ENCODE results near the gene TNRC6C.

TNRC6C gene, protein sequence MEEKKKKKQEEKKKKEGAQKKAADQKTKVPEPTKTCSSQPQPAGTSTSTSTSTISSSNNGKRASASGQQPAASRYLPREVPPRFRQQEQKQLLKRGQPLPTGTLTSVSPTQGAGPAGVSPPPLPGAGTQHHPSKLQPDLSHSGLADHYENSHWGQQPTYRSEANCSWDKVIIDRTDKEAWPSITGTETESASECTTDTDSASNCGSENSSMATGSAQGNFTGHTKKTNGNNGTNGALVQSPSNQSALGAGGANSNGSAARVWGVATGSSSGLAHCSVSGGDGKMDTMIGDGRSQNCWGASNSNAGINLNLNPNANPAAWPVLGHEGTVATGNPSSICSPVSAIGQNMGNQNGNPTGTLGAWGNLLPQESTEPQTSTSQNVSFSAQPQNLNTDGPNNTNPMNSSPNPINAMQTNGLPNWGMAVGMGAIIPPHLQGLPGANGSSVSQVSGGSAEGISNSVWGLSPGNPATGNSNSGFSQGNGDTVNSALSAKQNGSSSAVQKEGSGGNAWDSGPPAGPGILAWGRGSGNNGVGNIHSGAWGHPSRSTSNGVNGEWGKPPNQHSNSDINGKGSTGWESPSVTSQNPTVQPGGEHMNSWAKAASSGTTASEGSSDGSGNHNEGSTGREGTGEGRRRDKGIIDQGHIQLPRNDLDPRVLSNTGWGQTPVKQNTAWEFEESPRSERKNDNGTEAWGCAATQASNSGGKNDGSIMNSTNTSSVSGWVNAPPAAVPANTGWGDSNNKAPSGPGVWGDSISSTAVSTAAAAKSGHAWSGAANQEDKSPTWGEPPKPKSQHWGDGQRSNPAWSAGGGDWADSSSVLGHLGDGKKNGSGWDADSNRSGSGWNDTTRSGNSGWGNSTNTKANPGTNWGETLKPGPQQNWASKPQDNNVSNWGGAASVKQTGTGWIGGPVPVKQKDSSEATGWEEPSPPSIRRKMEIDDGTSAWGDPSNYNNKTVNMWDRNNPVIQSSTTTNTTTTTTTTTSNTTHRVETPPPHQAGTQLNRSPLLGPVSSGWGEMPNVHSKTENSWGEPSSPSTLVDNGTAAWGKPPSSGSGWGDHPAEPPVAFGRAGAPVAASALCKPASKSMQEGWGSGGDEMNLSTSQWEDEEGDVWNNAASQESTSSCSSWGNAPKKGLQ (N-terminal part only)

DNA sequence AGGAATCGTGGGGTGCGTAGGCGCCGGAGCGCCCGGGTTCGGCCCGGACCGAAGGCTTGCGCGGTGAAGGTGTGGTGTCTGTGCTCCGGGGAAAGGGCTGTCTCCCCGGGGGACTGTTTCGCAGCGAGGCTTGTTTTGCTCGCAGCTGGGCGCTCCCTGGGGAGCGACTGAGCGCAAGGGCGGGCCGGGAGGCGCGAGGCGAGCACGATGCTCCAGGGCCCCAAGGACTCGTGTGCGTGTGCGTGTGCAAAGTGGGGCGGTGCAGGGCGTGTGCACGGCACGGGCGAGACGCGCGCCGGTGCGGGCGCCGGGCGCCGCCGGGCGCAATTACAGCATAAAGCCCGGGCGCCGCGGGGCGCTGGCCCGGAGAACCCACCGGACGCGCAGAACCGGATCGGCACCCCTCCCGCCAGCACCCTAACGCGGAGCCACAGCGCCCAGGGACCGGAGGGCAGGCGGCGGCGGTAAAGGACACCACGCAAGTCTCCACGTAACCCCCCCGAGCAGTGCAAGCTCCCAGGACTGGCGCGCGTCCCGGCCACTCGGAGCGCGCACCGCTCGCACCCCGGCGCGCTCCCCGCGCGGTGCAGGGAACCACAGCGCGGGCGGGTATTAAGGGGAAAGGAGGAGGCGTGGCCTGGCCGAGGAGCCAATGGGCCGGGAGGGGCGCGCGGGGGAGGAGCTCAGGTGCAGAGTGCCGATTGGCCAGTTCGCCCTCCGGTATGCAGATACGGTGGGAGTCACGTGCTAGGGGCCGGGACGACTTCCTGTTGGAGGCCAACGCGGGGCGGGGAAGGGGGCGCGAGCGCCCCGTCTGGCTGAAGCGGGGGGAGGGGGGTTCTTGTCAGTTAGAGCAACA is at the start of gene TNRC6C:
Gene TNRC6C (plus strand): TSS at position 847 of the 859 bp plus-strand sequence. CDS start 45,504 bp downstream, outside the sequence.
- DNase-seq, result peak; percentile 97 to 99

DNA sequence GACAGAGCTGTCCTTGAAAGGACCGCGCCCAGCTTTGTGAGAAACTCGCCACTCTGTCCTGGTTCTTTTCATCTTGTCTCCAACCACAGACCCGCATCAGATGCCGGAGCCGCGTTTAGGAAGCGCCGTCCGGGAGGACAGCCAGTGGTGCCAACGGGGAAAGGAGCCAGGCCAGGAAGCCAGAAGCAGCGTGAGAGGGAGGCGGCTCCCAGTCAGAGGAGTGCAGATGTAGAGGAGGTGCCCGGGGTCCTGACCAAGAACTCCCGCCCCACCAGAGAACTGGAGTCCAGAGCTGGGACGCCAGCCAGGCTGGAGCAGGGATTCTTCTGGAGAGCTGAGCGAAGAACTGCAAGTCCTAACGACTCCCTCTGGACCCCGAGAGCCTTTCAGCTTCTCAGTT is 49.3 kb upstream of the TNRC6C start:
- peak in 1 of 2 experiments; percentile 88 for DNase-seq

DNA sequence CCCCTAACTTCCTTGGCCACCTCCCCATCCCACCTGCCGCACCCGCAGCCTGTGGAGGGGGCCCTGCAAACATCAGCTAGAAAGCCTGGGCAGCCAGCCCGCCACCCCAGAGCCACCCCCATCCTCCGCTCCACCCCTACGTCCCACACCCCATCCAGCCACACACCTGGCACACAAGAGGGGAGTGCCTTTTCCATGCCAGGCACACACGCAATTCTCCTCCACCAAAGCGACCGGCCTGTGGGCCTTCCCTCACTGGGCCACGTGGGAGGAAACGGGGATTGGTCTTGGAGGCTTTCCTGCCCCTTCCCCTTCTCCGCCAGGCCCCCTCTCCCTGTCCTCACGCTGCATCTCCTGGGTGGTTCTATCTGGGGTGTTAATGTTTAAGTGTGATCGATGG is 48.7 kb upstream of the TNRC6C start:
- DNase-seq, result no peak

DNA sequence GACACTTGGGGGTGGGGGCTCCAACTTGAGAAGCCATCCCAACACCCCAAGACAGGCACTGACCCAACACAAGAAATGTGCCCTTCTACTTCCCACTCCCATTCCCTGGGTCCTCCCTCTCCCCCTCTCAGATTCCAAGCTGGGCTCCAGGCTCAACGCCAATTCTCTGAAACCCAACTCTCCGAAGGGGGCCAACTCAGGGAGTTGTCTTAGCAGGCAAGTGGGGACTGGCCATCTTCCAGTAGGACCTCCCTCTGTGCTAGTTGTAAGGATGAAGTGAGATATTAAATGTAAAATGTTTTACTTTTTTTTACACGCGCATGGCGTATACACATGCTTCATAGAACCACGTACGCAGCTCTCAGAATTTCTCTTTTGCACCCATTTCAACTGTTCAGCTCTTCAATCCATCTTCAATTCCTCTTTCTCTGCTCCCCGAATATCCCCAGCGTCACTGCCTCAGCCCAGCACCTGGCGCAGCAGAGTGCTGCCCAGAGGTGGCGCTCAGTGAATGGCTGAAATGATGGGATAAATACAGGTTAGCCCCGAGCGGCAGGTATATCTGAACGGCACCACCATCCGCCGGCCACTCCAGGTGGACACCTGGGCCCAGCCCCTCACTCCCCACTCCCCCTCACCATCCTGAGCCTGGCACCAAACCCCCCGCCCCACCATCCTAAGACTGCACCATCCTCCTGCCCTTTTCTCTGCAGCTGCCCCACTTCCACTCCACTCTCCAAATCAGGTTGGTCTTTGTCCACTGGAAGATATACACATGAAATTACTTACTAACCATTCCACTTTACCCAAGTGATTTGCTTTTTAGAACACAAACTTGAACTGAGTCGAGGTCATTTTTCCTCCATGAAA is 43.9 kb upstream of the TNRC6C start:
- DNase-seq, result peak; percentile 45 to 79

DNA sequence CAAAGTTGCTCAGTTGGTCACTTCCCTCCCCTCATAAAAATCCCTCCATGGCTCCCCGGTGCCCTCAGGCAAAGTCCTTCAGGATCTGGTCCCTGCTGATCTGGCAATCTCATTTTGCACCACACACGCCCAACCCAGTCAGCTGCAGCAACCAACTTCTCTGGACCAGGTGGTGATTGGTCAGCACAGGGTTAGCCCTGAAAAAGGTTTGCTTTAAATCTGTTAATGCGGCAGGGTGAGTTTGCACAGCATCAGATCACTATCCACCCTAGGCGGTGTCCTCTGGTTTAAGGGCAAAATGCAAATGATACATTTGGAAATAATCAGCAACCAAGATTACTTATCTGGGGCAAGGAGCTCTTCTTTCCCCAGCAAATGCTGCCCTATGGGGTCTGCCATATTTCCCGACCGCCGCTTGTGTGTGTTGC is 42.9 kb upstream of the TNRC6C start:
- no peak for DNase-seq

DNA sequence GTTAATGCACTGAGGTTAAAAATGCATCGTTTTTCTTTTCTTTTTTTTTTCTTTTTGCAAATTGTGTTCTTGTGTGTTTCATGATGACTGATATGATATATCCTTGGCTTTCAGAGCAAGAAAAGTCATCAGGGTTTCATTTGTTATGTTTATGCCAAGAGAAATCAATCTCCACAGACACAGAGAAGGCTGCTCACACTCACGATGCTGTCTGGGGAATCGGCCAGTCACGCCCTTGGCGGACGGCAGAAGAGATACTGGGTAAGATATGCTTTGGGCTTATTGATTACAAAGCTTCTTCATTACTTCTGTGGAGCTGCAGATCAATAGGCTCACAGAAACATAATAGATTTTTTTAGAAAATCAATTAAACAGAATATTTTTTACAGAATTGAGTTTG is 42.2 kb upstream of the TNRC6C start:
- DNase-seq, result no peak

DNA sequence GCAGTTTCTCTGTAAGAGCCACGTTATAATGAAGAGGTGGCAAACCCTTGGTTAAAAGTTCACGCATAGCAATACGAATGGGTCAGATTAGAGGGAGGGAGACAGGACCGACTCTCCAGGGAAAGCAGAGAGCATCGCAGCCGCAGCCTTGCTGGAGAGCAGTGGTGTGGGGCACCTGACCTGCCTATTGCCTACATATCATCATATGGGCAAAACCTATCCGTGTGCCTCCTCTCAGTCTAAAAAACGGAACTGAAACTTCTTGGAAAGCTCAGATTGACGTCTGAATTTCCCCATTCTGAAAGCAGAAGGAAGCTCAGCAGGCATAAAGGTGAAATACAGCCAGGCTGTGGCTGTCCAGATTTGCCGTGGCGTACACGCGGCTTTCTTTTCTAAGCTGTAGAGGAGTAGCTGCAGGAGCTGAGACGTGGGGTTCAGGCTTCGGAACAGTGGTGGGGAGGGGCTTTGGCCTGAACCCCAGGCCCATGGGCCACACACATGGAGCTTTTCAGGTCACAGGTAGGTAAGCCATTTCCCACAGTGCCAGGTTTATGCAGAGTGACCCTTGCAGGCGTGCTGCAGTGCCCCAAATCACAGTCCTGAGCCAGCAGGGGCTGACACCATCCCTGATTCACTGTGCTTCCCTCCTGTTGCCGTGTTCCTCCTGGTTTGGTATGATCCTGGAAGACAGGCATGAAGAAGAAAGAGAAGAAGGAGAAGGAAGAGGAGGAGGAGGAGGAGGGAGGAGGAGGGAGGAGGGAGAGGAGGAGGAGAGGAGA is 41.6 kb upstream of the TNRC6C start:
- DNase-seq, result no peak

DNA sequence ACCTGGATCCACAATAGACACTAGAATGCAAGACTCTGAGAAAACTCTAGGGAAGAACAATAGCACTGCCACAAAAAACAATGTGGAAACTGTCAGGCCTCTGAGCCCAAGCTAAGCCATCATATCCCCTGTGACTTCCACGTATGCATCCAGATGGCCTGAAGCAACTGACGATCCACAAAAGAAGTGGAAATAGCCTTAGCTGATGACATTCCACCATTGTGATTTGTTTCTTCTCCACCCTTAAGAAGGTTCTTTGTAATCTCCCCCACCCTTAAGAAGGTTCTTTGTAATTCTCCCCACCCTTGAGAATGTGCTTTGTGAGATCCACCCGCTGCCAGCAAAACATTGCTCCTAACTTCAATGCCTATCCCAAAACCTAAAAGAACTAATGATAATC is 39.2 kb upstream of the TNRC6C start:
- no peak for DNase-seq

DNA sequence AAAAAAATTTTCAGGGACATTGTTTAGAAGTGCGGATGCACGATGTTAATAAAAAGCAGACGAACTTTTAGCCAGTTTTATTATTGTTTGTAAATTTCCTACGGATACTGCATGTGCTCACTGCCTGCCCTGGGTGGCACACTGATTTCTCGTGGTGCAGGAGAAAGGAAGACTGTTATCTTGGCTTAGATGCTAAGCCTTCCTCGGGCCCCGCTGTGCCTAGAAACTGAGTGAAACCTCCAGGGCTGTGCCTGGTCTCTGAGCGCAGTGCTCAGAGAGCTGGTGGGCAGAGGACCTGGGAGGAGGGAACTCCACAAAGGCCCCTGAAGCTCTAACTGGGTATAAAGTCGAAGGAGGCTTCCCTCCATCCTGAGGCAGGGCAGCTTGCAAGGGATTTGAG is 35.4 kb upstream of the TNRC6C start:
- DNase-seq, result no peak

DNA sequence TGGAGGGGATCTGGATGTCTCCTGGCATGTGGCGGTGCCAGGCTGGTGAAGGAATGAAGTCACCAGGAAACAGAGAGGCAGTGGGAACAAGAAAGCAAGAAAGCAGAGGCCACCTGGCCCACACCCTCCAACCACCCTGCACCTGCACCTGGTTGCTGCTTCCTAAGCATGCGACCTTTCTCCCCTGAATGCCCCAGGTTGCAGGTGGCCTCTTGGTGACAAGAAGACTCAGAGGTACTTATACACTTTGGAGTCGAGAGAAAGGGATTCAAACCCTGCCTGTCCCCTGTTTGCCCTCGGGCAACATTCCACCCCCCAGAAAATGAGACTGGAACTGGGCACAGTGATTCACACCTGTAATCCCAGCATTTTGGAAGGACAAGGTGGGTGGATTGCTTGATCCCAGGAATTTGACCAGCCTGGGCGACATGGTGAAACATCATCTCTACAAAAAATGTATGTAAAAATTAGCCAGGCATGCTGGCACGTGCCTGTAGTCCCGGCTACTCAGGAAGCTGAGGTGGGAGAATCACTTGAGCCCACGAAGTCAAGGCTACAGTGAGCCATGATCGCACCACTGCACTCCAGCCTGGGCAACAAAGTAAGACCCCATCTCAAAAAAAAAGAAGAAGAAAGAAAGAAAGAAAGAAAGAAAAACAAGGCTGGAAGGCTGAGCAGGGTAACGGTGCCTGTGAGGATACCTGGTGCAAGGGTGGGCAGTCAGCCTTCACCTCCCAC is 34.6 kb upstream of the TNRC6C start:
- no peak for DNase-seq

DNA sequence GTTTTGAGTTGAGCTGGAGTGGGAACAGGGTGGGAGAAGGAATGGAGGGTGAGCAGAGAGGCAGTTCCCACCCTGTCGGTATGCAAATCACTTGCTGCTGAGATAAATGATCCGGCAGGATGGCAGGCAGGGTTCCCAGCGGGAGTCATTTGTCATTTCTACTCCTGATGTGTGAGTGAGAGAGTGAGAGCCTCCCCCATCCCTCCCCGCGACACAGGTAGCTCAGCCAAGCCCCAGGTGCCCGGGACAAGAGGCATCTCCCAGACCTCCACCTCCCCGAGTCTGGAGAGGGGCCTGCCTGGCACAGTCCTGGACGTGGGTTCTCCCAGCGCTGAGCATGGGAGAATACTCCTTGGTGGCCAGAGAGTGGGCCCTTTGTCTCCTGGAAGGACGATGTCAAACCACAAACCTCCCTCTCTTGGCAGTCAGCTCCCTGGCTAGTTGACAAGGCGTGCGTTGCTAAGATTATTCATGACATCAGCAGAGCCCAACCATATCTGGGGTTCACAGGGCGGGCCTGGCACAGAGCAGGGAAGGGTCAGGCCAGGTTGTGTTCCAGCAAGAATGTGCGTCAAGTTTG is 33.7 kb upstream of the TNRC6C start:
- no peak for DNase-seq

DNA sequence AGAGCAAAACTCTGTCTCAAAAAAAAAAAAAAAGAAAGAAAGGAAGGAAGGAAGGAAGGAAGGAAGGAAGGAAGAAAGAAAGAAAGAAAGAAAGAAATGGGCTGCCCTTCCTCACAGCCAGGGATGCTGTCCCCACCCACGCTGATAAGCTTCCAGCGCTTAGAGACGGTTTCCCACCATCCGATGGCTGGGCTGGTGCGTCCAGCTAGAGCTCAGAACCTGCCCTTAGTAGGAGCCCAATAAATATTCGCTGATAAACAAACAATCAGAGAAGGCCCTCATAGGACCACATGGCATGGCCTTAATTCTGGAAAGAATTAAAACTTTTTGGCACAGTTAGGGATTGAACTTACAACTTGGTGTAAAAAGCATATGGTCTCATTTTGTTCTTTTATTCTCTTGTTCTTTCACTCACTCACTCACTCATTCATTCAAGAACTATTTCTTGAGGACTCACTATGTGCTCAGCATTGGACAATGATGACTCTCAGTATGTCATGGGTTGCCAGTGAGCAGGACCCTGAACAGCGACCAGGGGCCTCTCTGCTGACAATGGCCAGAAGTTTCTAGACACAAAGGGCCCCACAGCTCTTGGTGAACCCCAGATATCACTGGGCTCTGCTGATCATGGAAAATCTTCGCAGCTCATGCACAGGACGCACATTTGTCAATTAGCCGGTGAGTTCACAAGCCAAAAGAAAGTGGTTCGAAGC is 32.5 kb upstream of the TNRC6C start:
- no peak for DNase-seq

DNA sequence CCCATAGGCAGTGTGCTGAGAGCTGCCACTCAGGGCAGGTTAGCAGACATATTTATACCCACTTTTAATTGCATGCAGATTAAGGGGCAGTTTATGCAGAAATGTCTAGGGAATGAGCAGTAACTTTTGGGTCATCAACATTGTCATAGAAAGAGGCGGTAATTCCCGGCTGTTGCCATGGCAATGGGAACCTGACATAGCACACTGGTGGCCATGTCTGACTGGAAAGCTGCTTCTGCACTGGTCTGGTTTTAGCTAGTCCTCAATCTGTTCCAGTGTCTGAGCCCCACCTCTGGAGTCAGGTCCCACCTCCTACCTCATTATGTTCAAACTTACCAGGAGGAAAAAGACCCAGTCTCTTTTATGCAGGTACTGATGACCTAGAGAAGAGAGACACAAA is 31.5 kb upstream of the TNRC6C start:
- no peak for DNase-seq

DNA sequence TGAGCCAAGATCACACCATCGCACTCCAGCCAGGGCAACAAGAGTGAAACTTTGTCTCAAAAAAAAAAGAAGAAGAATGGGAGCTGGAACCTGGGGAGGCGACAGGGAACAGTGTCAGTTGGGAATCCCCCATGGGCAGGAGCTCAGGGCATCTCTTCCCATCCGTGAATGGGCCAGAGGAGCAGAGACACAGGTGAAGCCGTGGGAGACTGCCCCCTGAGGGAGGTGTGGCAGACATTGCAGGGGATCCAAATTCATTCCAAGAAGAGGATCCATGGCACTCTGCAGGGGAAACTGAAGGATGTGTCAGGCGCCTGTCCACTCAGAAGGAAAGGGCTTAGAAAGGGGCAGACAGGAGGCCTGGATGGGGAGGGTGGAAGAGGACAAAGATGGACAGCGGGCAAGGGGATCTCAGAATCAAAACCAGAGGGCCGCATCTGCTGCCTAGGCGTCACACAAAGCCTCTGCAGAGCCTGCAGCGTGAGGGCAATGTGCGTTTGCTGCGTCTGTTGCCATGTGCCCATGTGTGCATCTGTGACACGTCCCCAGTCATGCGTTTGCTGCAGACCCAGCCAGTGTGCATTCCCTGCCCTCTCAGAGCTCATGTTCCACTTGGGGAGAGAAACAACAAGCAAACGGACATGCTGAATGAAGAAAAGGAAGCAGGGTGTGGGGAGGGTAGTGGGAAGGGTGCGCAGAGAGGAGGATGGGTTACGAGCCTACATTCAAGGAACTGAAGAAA is 30.6 kb upstream of the TNRC6C start:
- DNase-seq, result no peak

DNA sequence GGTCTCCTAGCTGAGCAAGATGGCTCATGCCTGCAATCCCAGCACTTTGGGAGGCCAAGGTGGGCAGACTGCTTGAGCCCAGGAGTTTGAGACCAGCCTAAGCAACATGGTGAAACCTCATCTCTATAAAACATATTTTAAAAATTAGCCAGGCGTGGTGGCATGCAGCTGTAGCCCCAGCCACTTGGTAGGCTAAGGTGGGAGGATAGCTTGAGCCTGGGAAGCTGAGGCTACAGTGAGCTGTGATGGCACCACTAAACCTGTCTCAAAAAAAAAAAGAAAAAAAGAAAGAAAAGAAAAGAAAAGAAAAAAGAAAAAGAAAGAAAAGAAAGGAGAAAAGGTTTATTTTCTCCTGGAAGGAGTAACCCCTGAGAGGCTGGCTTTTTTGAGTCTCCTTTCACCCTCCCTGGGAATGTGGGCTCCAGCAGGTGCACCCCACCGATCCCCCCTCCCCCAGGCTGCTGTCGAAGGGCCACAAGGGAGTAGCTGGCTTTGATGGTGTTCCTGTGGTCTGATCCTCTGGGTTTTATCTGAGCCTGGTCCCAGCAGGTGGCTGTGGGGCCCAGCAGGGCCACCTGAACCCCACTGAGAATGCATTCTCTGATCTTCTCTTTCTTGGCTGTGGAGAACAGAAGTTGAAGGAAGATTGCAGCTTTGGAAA is 29.9 kb upstream of the TNRC6C start:
- no peak for DNase-seq

DNA sequence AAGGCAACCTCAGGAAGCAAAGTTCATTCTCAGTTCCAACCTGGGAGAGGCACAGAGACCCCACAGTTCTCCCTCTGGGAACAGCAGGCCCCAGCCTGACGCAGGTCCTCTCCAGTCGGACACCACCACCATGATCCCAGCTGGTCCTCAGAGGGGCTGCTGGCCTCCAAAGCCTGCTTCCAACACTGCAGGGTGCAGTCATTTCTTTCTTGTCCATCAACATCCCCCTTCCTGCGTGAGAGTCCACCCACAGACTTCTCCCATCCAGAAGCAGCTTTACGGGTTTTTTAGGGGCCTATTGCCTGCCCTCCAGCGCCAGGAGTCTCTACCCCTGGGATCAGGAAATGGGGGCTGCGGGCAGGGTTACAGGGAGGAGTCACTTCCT is 29.3 kb upstream of the TNRC6C start:
- no peak for DNase-seq

DNA sequence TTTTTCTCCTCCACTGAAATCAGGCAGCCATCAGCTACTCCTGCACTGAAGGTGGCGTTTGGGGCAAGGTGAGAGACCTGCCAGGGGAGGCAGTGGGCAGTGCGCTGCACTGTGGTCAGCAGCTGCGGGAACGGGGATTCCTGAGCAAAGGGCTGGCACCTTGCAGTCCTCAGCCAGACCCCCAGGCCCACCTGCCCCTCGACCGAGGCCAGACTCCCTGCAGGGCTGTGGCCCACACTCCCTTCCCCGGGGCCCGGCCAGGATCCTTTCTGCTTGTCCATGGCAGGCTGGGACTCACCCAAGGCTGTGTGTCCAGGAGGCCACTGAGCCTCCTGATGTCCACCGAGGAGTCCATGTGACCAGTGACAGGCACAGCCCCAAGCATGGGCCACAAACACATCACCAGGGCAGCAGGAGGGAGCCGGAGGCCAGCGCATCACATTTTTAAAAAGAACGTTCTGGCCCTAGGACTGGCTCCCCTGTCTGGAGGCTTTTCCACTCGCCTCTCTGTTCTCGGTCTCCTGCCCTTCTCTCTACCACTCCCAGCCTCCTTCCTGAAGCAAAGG is 28.5 kb upstream of the TNRC6C start:
- DNase-seq, result no peak

Measured in NCI-H446 (cell line).